Gastrocnemius medialis (tissue), 4 donors: ENCODE measurements around the gene PBRM1. TPM values are rescaled to one million over a fixed set of nuclear protein-coding genes. Genes with fewer than 3 reads are reported as not detected.
"Not testable (repeated sequence)": the region's sequence is repeated elsewhere in the genome, so short reads cannot be mapped to it uniquely, and the experiment has no call there.

Experiments used
- ATAC-seq, 2 donors: fragments of 150-250 bp; one replicate each; pipeline ENCODE4 v1.9.1; 2016
- DNase-seq, 2 donors: peaks; one replicate each; pipeline ENCODE4 v3.0.0-alpha.2; 2019
- H3K27ac ChIP-seq, 4 donors: fragments of 200-600 bp; sonication (generic); 1 replicate in 1 of 4; 2 replicates in 3 of 4; pipeline ENCODE4 v1.5.1; 2016 to 2018; ENCODE audit warnings: mild to moderate bottlenecking in 2 of 4, moderate library complexity in 1 of 4
- H3K27me3 ChIP-seq, 3 donors: fragments of 200-600 bp; sonication (generic) in 2 of 3; 1 replicate in 1 of 3; 2 replicates in 2 of 3; pipeline versions ENCODE4 v1.5.1 to v1.6.0; 2016 to 2019; ENCODE audit warnings: mild to moderate bottlenecking in 1 of 3, moderate library complexity in 1 of 3
- H3K36me3 ChIP-seq, 2 donors: fragments of 200-600 bp; sonication (generic) in 1 of 2; one replicate each; pipeline ENCODE4 v1.5.1; 2017 to 2018
- H3K4me1 ChIP-seq, 2 donors: fragments of 200-600 bp; sonication (generic) in 1 of 2; one replicate each; pipeline ENCODE4 v1.5.1; 2016 to 2017; ENCODE audit warnings: mild to moderate bottlenecking in 2 of 2
- H3K4me3 ChIP-seq, 4 donors: fragments of 200-600 bp; sonication (generic) in 3 of 4; 1 replicate in 1 of 4; 2 replicates in 3 of 4; pipeline ENCODE4 v1.5.1; 2016 to 2019; ENCODE audit warnings: mild to moderate bottlenecking in 2 of 4
- H3K9me3 ChIP-seq, 3 donors: fragments of 200-600 bp; sonication (generic) in 2 of 3; 1 replicate in 1 of 3; 2 replicates in 2 of 3; pipeline ENCODE4 v1.5.1; 2016 to 2019
- POLR2A ChIP-seq, 2 donors: fragments of 450-650 bp; IDR thresholded peaks; one replicate each; pipeline ENCODE4 v1.6.1; 2017; ENCODE audit warnings: antibody characterized with exemption in 2 of 2, mild to moderate bottlenecking in 2 of 2, moderate library complexity in 2 of 2
- in situ Hi-C, 4 donors: fragments of 200-750 bp; cut with MboI; loops; one replicate each; pipeline versions ENCODE4 v1.15.0 to v1.8.0; 2017; ENCODE audit warnings: low sequenced_read_pairs in 4 of 4
- intact Hi-C: fragments of 100-400 bp; cut with DNase I; formaldehyde crosslinking; loops from one replicate; pipeline ENCODE4 v1.15.1; 2023; ENCODE audit warnings: low total_unique reads
- total RNA-seq, 4 donors: library from RNA; depleted of rRNA; stranded (reverse); fragments of >200 nt; gene quantifications; one replicate each; pipeline versions ENCODE4 v1.1.0 to v1.2.3, GENCODE V29; 2016
- TF ChIP-seq, protein P1 (sequence below), 5 experiments: fragments of 450-650 bp in 3 of 5; fragments of 200-600 bp in 2 of 5; sonication (generic) in 2 of 5; IDR thresholded peaks in 4 of 5; conservative IDR thresholded peaks in 1 of 5; 1 replicate in 4 of 5; 2 replicates in 1 of 5; pipeline ENCODE4 v1.5.1; 2016 to 2019; ENCODE audit warnings: antibody characterized with exemption in 5 of 5, mild to moderate bottlenecking in 3 of 5, moderate library complexity in 3 of 5

Gene PBRM1
- total RNA-seq, 4 donors from 2014 or later, result 22.9 to 45.2 (median 27.5) TPM

DNA sequence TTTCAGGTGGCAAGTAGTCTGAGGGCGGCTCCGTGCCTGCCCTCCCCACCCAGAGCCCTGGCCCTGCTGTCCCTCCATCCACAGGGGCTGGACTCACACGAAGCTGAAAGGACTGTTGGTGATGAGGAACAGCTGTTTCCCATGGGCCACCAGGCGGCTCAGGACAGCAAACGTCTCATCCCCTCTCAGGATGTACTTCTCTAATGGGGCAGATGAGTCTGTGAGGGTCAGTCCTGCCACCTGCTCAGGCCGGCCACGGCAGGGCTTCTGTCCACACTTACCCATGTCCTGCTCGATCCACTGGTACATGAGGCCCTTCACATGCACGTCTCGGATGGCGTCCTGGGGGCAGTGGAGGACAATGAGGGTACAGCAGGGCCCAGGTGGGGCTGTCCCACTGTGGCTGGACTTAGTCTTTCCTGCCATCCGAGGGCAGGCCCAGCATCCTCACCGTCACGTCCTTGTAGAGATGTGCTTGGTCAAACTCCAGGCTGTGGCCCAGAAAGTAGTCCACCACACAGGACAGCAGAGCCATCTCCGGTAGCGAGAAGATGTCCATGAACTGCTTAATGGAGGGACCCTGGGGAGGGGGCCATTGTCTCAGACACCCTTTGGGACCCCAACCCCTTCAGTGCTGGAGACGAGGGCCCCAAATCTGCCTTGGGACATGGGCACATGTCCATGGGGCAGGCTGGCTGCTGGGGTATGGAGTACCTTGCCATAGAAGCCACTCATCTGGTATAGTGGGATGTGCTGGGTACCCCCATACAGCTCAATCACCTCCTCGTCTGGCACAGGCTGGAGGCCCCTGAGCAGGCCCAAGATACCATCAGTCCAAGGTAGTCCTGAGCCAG is 157.8 kb downstream of the PBRM1 start:
- intact Hi-C loops (no loop called here), in situ Hi-C loops (no loop called here)
- no peak overlapping the region for H3K4me3 ChIP-seq
- H3K27ac ChIP-seq, result peak overlapping the region in 2 of 4 donors; percentile 67 to 80
- TF ChIP-seq, protein P1, sequence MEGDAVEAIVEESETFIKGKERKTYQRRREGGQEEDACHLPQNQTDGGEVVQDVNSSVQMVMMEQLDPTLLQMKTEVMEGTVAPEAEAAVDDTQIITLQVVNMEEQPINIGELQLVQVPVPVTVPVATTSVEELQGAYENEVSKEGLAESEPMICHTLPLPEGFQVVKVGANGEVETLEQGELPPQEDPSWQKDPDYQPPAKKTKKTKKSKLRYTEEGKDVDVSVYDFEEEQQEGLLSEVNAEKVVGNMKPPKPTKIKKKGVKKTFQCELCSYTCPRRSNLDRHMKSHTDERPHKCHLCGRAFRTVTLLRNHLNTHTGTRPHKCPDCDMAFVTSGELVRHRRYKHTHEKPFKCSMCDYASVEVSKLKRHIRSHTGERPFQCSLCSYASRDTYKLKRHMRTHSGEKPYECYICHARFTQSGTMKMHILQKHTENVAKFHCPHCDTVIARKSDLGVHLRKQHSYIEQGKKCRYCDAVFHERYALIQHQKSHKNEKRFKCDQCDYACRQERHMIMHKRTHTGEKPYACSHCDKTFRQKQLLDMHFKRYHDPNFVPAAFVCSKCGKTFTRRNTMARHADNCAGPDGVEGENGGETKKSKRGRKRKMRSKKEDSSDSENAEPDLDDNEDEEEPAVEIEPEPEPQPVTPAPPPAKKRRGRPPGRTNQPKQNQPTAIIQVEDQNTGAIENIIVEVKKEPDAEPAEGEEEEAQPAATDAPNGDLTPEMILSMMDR (IDR thresholded peaks at IDR 0.05 in 4 of 5, conservative IDR thresholded peaks at IDR 0.05 in 1 of 5), result no peak
- no peak for TF ChIP-seq POLR2A (IDR thresholded peaks at IDR 0.05)
- H3K4me1 ChIP-seq, result peaks cover 40% of the 10 kb centered on the region in 2 donors
- ATAC-seq (no peak), DNase-seq (peak in 1 of 2 donors; percentile 6)
- H3K9me3 ChIP-seq, result no peaks in the 10 kb centered on the region
- no peaks in the 10 kb centered on the region for H3K36me3 ChIP-seq
- no peaks in the 10 kb centered on the region for H3K27me3 ChIP-seq

DNA sequence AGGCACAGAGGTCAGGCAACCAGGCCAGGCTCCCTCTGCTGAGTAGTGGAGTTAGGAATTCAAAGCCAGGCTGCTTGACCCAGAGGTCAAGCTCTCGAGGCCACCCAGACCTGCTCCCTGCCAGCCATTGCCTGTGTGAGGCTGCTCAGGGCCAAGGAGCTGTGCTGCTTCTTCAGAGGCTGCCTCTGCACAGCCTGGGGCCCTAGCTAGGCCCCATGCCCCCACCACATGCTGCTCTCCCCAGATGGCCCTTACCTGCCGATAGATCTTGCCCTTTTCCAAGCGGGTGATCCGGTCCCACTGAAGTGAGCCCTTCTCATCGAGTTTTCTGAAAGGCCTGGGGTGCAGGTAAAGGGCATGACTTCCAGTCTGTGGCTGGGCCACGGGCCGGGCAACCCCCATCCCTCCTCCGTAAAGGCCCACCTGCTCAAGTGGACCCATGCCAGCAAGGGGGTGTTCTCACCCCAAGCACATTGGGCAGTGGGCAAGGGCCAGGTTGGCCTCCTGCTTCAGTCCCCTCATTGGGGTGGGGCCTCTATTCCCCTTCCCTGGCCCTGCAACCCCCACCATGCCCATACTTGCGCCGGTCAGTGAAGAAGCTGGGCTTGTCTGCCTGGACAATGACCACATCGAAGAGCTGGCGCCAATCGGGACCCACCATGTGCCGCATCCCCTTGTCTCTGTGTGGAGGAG is 158.5 kb downstream of the PBRM1 start:
- ATAC-seq, result no peak
- H3K4me3 ChIP-seq, result no peak overlapping the region
- DNase-seq, result no peak
- peak overlapping the region in 3 of 4 donors; percentile 5 to 80 (median 67) for H3K27ac ChIP-seq
- no peaks in the 10 kb centered on the region for H3K27me3 ChIP-seq
- no peaks in the 10 kb centered on the region for H3K9me3 ChIP-seq
- H3K36me3 ChIP-seq, result no peaks in the 10 kb centered on the region
- TF ChIP-seq POLR2A (IDR thresholded peaks at IDR 0.05), result no peak
- TF ChIP-seq, protein P1 (IDR thresholded peaks at IDR 0.05 in 4 of 5, conservative IDR thresholded peaks at IDR 0.05 in 1 of 5), result no peak
- in situ Hi-C loops (no loop called here), intact Hi-C loops (no loop called here)
- H3K4me1 ChIP-seq, result peaks cover 33 to 37% of the 10 kb centered on the region in 2 donors

DNA sequence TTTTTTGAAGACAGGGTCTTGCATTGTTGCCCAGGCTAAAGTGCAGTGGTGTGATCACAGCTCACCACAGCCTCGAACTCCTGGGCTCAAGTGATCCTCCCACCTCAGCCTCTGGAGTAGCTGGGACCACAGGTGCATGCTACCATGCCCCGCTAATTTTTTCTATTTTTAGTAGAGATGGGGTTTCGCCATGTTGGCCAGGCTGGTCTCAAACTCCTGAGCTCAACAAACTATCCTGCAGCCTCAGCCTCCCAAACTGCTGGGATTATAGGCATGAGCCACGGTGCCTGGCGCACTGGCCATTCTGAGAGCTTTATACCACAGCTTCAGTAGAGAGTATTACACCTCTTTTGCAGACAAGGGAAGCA is 159.1 kb downstream of the PBRM1 start:
- H3K27me3 ChIP-seq, H3K4me3 ChIP-seq, H3K9me3 ChIP-seq, DNase-seq, H3K36me3 ChIP-seq, intact Hi-C loops, in situ Hi-C loops, ATAC-seq: not testable (repeated sequence)
- Histone ChIP-seq H3K27ac (peak overlapping the region in 3 of 4 donors; percentile 67 to 80 (median 72)), H3K4me1 (peaks cover 28 to 32% of the 10 kb centered on the region in 2 donors)

DNA sequence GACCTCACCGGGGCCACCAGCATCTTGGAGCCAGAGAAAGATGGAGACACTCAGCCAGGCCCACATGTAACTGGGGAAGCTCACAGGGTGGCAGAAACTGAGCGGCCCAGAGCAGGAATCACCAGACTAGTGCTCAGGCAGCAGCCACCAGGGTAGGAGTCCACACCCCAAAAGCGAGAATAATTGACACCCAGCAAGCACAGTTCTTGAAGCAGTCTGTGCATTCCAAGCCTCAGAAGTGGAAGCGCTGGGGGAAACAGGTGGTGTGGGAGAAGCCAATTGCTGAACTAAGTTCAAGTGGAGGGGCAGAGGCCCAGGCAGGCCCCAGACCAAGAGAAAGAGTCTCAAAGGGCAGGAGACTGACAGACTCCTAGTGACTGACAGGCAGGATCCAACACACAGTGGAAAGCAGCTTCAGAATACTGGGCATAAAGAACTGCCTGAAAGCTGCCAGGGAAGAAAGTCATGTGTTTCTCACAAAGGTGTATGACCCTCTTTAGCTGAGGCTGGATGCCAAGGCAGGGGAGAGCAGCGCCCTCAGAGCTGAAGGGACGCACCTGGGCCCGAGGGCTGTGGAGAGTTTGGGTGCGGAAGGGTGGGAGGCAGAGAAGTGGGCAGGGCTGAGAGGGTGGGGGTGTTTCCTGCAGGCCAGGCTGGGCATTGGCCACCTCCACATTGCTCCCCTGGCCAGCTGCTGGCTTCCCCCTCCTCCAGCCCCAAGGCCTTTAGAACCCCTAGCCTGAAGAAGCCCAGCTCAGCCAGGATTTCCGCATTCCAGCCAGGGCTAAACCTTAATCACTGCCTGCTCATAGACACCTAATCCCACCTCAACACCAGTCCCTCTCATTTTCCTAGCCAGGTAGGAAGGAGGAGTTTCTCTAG is 159.8 kb downstream of the PBRM1 start:
- H3K27me3 ChIP-seq, result no peaks in the 10 kb centered on the region
- DNase-seq (no peak), ATAC-seq (no peak)
- H3K4me3 ChIP-seq, result no peak overlapping the region
- peak overlapping the region; percentile 61 to 80 (median 70) for H3K27ac ChIP-seq
- TF ChIP-seq POLR2A (IDR thresholded peaks at IDR 0.05), result no peak
- TF ChIP-seq, protein P1 (IDR thresholded peaks at IDR 0.05 in 4 of 5, conservative IDR thresholded peaks at IDR 0.05 in 1 of 5), result no peak
- H3K4me1 ChIP-seq, result peaks cover 23 to 25% of the 10 kb centered on the region in 2 donors
- in situ Hi-C loops, result no loop called here
- intact Hi-C loops, result no loop called here
- H3K9me3 ChIP-seq, result no peaks in the 10 kb centered on the region
- H3K36me3 ChIP-seq, result no peaks in the 10 kb centered on the region
